ENCODE results near the gene MRTFB.

Gene MRTFB

GRCh38 chr16:14112539-14112856 lies 41.4 kb downstream of the MRTFB start:
- Histone ChIP-seq H3K4me1 (ENCODE audit: insufficient read depth, low read length) (no peaks in the 10 kb centered on the region), H3K27ac (ENCODE audit: low read length) (no peak overlapping the region), H4K20me1 (ENCODE audit: insufficient read depth, low read length) (peaks cover 36% of the 10 kb centered on the region), H3K36me3 (ENCODE audit: insufficient read depth, low read length) (no peaks in the 10 kb centered on the region), H3K4me3 (ENCODE audit: low read depth in 1 of 2, low read length in 2 of 2) (no peak overlapping the region), H3K9me3 (ENCODE audit: insufficient read depth, low read length, severe bottlenecking) (no peaks in the 10 kb centered on the region), H3K79me2 (ENCODE audit: insufficient read depth, low read length) (peaks cover 17% of the 10 kb centered on the region), H3K9ac (ENCODE audit: low read depth, low read length) (no peak overlapping the region), H2AFZ (ENCODE audit: low read depth, low read length) (no peak overlapping the region), H3K27me3 (ENCODE audit: insufficient read depth, low read length, poor library complexity) (no peaks in the 10 kb centered on the region), H3K4me2 (ENCODE audit: insufficient read depth, low read length) (no peak overlapping the region)
- ATAC-seq (ENCODE audit: insufficient read depth, low read depth), result no peak
- DNase-seq, result no peak
- TF ChIP-seq EZH2 (IDR thresholded peaks at IDR 0.05; ENCODE audit: borderline replicate concordance, low read depth, low read length, severe bottlenecking), result no peak
- TF ChIP-seq, protein P1, sequence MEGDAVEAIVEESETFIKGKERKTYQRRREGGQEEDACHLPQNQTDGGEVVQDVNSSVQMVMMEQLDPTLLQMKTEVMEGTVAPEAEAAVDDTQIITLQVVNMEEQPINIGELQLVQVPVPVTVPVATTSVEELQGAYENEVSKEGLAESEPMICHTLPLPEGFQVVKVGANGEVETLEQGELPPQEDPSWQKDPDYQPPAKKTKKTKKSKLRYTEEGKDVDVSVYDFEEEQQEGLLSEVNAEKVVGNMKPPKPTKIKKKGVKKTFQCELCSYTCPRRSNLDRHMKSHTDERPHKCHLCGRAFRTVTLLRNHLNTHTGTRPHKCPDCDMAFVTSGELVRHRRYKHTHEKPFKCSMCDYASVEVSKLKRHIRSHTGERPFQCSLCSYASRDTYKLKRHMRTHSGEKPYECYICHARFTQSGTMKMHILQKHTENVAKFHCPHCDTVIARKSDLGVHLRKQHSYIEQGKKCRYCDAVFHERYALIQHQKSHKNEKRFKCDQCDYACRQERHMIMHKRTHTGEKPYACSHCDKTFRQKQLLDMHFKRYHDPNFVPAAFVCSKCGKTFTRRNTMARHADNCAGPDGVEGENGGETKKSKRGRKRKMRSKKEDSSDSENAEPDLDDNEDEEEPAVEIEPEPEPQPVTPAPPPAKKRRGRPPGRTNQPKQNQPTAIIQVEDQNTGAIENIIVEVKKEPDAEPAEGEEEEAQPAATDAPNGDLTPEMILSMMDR (IDR thresholded peaks at IDR 0.05; ENCODE audit: borderline replicate concordance, extremely low read depth, low read length, poor library complexity, severe bottlenecking), result no peak

DNA sequence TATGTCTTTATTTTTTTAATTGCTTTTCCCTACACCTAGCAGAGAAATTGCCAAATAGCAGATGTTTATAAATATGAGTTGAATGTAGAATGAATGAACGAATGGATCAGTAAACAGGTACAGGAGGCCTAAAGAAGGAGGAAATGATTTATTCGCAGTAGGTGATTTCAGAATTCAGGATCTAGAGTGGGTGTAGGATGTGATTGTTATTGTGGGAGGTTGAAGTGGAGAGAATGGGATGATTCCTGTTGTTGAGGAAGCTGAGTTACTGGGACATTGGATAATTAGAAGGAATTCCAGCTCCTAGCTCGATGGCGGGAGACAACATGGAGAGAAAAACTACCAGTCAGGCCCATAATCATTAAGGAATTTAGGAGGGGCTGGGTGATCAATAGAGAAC lies 42.2 kb downstream of the MRTFB start:
- TF ChIP-seq EZH2 (IDR thresholded peaks at IDR 0.05; ENCODE audit: borderline replicate concordance, low read depth, low read length, severe bottlenecking), result no peak
- TF ChIP-seq, protein P1 (IDR thresholded peaks at IDR 0.05; ENCODE audit: borderline replicate concordance, extremely low read depth, low read length, poor library complexity, severe bottlenecking), result no peak
- Histone ChIP-seq H3K27me3 (ENCODE audit: insufficient read depth, low read length, poor library complexity) (no peaks in the 10 kb centered on the region), H2AFZ (ENCODE audit: low read depth, low read length) (no peak overlapping the region), H3K36me3 (ENCODE audit: insufficient read depth, low read length) (no peaks in the 10 kb centered on the region), H3K4me3 (ENCODE audit: low read depth in 1 of 2, low read length in 2 of 2) (no peak overlapping the region), H3K9ac (ENCODE audit: low read depth, low read length) (no peak overlapping the region), H3K4me2 (ENCODE audit: insufficient read depth, low read length) (no peak overlapping the region), H3K27ac (ENCODE audit: low read length) (no peak overlapping the region), H4K20me1 (ENCODE audit: insufficient read depth, low read length) (peaks cover 32% of the 10 kb centered on the region), H3K79me2 (ENCODE audit: insufficient read depth, low read length) (peaks cover 17% of the 10 kb centered on the region), H3K4me1 (ENCODE audit: insufficient read depth, low read length) (no peaks in the 10 kb centered on the region), H3K9me3 (ENCODE audit: insufficient read depth, low read length, severe bottlenecking) (no peaks in the 10 kb centered on the region)
- ATAC-seq (ENCODE audit: insufficient read depth, low read depth) (no peak), DNase-seq (no peak)

GRCh38 chr16:14117051-14117450 lies 45.9 kb downstream of the MRTFB start:
- Histone ChIP-seq H3K27me3 (ENCODE audit: insufficient read depth, low read length, poor library complexity) (no peaks in the 10 kb centered on the region), H3K9ac (ENCODE audit: low read depth, low read length) (no peak overlapping the region), H3K4me3 (ENCODE audit: low read depth in 1 of 2, low read length in 2 of 2) (no peak overlapping the region), H3K9me3 (ENCODE audit: insufficient read depth, low read length, severe bottlenecking) (peaks cover 3% of the 10 kb centered on the region), H3K4me1 (ENCODE audit: insufficient read depth, low read length) (no peaks in the 10 kb centered on the region), H3K27ac (ENCODE audit: low read length) (no peak overlapping the region), H2AFZ (ENCODE audit: low read depth, low read length) (no peak overlapping the region), H3K36me3 (ENCODE audit: insufficient read depth, low read length) (no peaks in the 10 kb centered on the region), H3K79me2 (ENCODE audit: insufficient read depth, low read length) (peaks cover 24% of the 10 kb centered on the region), H3K4me2 (ENCODE audit: insufficient read depth, low read length) (no peak overlapping the region), H4K20me1 (ENCODE audit: insufficient read depth, low read length) (peaks cover 15% of the 10 kb centered on the region; the same call in 1 of the 2 replicates)
- ATAC-seq (ENCODE audit: insufficient read depth, low read depth) (no peak), DNase-seq (no peak)
- no peak for TF ChIP-seq EZH2 (IDR thresholded peaks at IDR 0.05; ENCODE audit: borderline replicate concordance, low read depth, low read length, severe bottlenecking)
- TF ChIP-seq, protein P1 (IDR thresholded peaks at IDR 0.05; ENCODE audit: borderline replicate concordance, extremely low read depth, low read length, poor library complexity, severe bottlenecking), result no peak

DNA sequence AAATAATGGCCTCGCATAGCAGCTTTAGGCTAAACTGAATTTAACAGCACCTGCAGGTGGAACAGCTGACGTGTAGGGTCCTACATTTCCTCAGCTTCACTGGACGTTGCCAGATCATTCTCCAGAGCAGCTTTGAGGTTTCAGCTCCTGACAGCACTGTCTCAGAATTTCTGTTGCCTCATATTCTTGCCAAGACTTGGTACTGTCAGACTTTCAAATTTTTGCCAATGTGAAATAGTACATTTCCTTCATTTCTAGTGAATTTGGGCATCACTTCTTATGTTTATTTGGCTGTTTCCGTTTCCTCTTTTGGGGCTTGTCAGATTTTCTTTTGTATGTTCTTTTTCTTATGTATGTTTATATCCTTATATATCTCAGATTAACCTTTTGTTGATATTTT lies 48.7 kb downstream of the MRTFB start:
- H4K20me1 ChIP-seq (ENCODE audit: insufficient read depth, low read length), result peaks cover 4% of the 10 kb centered on the region; the same call in 1 of the 2 replicates
- no peak overlapping the region for H3K4me3 ChIP-seq (ENCODE audit: low read depth in 1 of 2, low read length in 2 of 2)
- H3K9ac ChIP-seq (ENCODE audit: low read depth, low read length), result no peak overlapping the region
- no peak overlapping the region for H2AFZ ChIP-seq (ENCODE audit: low read depth, low read length)
- H3K4me2 ChIP-seq (ENCODE audit: insufficient read depth, low read length), result no peak overlapping the region
- no peak for ATAC-seq (ENCODE audit: insufficient read depth, low read depth)
- peaks cover 27% of the 10 kb centered on the region for H3K79me2 ChIP-seq (ENCODE audit: insufficient read depth, low read length)
- H3K36me3 ChIP-seq (ENCODE audit: insufficient read depth, low read length), result no peaks in the 10 kb centered on the region
- no peaks in the 10 kb centered on the region for H3K4me1 ChIP-seq (ENCODE audit: insufficient read depth, low read length)
- TF ChIP-seq, protein P1 (IDR thresholded peaks at IDR 0.05; ENCODE audit: borderline replicate concordance, extremely low read depth, low read length, poor library complexity, severe bottlenecking), result no peak
- TF ChIP-seq EZH2 (IDR thresholded peaks at IDR 0.05; ENCODE audit: borderline replicate concordance, low read depth, low read length, severe bottlenecking), result no peak
- no peaks in the 10 kb centered on the region for H3K27me3 ChIP-seq (ENCODE audit: insufficient read depth, low read length, poor library complexity)
- H3K27ac ChIP-seq (ENCODE audit: low read length), result no peak overlapping the region
- H3K9me3 ChIP-seq (ENCODE audit: insufficient read depth, low read length, severe bottlenecking), result peaks cover 3% of the 10 kb centered on the region
- DNase-seq, result no peak
